ENCODE measurements around the gene SAG.

DNA sequence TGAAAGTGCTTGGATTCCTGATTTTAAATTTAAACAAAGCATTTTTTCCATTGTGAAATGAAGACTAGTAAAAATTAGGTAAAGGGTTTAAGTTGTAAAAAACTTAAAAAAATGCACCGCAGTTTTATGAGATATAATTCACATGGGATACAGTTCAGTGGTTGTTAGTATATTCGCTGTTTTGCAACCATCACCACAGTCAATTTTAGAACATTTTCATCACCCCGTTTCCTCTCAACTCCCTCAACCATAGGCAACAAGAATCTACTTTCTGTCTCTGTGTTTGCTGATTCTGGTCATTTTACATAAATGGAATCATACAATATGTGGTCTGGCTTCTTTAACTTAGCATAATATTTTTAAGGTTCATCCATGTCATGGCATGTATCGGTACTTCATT lies 50.7 kb downstream of the SAG start:
- TF ChIP-seq CTCF (IDR thresholded peaks at IDR 0.05; ENCODE audit: poor library complexity) (no peak), EZH2 (IDR thresholded peaks at IDR 0.05; ENCODE audit: borderline replicate concordance) (no peak)

Data from hepatocyte (in vitro differentiated cells).